ENCODE results near the gene RFX2. TPM values are rescaled to one million over a fixed set of nuclear protein-coding genes. Genes with fewer than 3 reads are reported as not detected.
A peak's percentile ranks its signal among the peaks of the same experiment; 100 is the strongest.

RFX2 gene
- total and polyA plus RNA-seq, 4 donors = 13.1 to 54.2 (median 20.0) TPM

DNA sequence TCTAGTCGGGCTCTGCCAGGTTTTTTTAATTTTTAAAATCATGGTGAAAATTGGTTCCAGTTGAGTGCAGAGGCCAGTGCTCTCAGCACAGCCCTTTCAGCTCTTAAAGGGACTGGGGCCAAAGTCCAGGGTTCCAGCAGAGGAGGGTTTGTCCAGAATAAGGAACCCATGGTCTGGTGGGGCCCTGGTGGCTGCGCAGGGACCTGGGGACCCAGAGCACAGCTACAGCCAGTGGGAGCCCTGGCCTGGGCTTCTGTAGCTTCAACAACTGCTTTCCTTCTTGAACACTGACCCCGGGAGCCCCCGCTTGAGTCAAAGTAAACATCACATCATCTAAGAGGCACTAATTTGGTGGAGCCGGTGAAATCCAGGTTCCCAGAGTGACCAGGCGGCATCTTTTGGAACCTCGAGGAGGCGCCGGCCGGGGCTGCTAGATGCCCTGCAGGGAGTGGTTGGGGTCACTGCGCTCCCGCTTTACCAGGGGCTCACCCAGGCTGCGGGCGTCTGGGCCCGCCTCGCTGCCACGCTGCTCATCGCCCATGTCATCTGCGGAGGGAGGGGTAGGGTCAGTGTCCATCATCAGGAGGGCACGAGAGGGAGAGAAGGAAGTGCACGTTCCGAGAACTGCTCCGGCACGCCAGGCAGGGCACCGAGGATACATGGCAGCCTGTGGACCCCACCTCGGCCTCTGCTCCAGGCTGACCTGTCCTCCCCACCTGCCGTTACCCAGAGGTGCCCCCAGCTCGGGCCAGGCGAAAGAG, 115.7 kb downstream of the RFX2 start:
- 91 to 94% methylated on average over 29 of the region's 29 CpGs for WGBS, 2 donors
- DNase-seq (no peak), ATAC-seq (ENCODE audit: insufficient read depth, low FRiP score) (no peak)
- H3K27me3 ChIP-seq (ENCODE audit: control insufficient read depth in 3 of 3, insufficient read depth in 3 of 3, low read length in 2 of 3) = no peaks in the 10 kb centered on the region
- H3K36me3 ChIP-seq (ENCODE audit: control insufficient read depth in 4 of 4, insufficient read depth in 4 of 4, low read length in 4 of 4) = peaks cover 0 to 20% (median 8%) of the 10 kb centered on the region in 4 donors
- peaks cover 0 to 20% (median 10%) of the 10 kb centered on the region in 5 donors for H3K4me1 ChIP-seq (ENCODE audit: control insufficient read depth in 5 of 5, insufficient read depth in 5 of 5, low read length in 5 of 5)
- H3K27ac ChIP-seq (ENCODE audit: low read depth in 1 of 2, low read length in 1 of 2) = peak overlapping the region in 1 of 2 donors; percentile 61
- no peak overlapping the region for H3K4me3 ChIP-seq
- no peak overlapping the region for H3K9ac ChIP-seq (ENCODE audit: insufficient read depth in 1 of 2, low read length in 2 of 2)
- no peak for TF ChIP-seq CTCF (IDR thresholded peaks at IDR 0.05; ENCODE audit: control extremely low read depth, extremely low read depth)
- no peaks in the 10 kb centered on the region for H3K9me3 ChIP-seq (ENCODE audit: control insufficient read depth in 4 of 4, insufficient read depth in 3 of 4, low read length in 3 of 4)

DNA sequence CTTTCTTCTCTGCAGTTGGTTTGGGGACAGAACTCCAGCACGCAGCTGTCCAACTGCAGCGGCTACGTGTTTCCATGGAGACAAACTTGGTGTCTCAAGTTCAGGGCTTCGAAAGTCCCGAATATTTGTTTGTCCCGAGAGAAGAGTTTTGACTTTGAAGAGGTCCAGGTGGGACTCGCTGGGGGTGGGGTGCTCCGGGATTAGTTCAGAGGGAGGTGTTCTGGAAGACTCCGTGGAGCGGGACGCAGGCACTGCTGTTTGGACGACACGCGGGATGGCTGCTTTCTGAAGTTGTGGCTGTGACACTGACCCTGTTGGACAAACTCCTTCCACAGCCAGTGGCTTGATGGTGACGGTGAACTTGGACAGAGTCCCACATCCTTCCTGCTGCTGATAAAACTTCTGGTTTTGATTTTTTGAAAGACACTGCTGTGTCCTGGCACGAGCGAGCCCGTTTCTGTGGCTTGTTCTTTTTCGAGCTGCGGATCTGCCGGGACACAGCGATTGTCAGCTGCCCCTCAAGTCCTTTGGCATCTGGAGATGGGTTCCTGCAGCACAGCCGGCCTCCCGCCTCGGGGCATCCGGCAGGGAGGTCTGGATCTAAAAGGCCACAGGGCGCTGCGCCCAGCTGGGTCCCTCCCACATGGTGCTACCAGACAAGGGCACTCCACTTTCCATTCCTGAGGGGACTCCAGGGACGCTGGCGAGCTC, 116.5 kb downstream of the RFX2 start:
- Histone ChIP-seq H3K36me3 (ENCODE audit: control insufficient read depth in 4 of 4, insufficient read depth in 4 of 4, low read length in 4 of 4) (peaks cover 0 to 20% (median 4%) of the 10 kb centered on the region in 4 donors), H3K27ac (ENCODE audit: low read depth in 1 of 2, low read length in 1 of 2) (peak overlapping the region in 1 of 2 donors; percentile 61), H3K4me3 (no peak overlapping the region), H3K4me1 (ENCODE audit: control insufficient read depth in 5 of 5, insufficient read depth in 5 of 5, low read length in 5 of 5) (peaks cover 0 to 20% (median 10%) of the 10 kb centered on the region in 5 donors), H3K9ac (ENCODE audit: insufficient read depth in 1 of 2, low read length in 2 of 2) (peak overlapping the region in 1 of 2 donors; percentile 52), H3K27me3 (ENCODE audit: control insufficient read depth in 3 of 3, insufficient read depth in 3 of 3, low read length in 2 of 3) (no peaks in the 10 kb centered on the region), H3K9me3 (ENCODE audit: control insufficient read depth in 4 of 4, insufficient read depth in 3 of 4, low read length in 3 of 4) (no peaks in the 10 kb centered on the region)
- DNase-seq (peak; percentile 76 to 88 (median 87)), ATAC-seq (ENCODE audit: insufficient read depth, low FRiP score) (no peak)
- TF ChIP-seq CTCF (IDR thresholded peaks at IDR 0.05; ENCODE audit: control extremely low read depth, extremely low read depth) = no peak
- 33 to 57% methylated on average over 30 of the region's 30 CpGs for WGBS, 2 donors

DNA sequence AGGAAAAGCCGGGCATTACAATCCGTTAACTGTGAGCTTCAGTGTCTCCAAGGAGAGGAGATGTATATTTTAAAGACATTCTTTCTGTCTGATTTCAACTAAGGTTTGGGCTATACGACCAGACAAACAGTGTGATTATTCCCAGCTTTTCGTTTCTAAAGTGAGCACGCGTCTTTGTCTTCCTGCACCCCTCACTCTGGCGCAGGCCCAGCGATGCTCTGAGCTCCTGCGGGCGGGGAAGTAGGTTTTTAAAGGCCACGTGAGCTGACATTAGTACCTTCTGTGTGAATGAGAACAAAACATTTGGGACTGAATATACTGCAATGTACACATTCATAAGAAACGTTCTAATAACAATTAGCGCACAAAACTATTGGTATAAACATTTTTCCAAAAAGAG, 117.1 kb downstream of the RFX2 start:
- Histone ChIP-seq H3K27me3 (ENCODE audit: control insufficient read depth in 3 of 3, insufficient read depth in 3 of 3, low read length in 2 of 3) (no peaks in the 10 kb centered on the region), H3K9ac (ENCODE audit: insufficient read depth in 1 of 2, low read length in 2 of 2) (peak overlapping the region in 1 of 2 donors; percentile 55), H3K4me1 (ENCODE audit: control insufficient read depth in 5 of 5, insufficient read depth in 5 of 5, low read length in 5 of 5) (peaks cover 0 to 20% (median 10%) of the 10 kb centered on the region in 5 donors), H3K36me3 (ENCODE audit: control insufficient read depth in 4 of 4, insufficient read depth in 4 of 4, low read length in 4 of 4) (peaks cover 0 to 20% (median 4%) of the 10 kb centered on the region in 4 donors), H3K27ac (ENCODE audit: low read depth in 1 of 2, low read length in 1 of 2) (peak overlapping the region in 1 of 2 donors; percentile 9), H3K9me3 (ENCODE audit: control insufficient read depth in 4 of 4, insufficient read depth in 3 of 4, low read length in 3 of 4) (no peaks in the 10 kb centered on the region), H3K4me3 (no peak overlapping the region)
- DNase-seq (peak in 1 of 3 donors; percentile 49), ATAC-seq (ENCODE audit: insufficient read depth, low FRiP score) (no peak)
- 65 to 71% methylated on average over 13 of the region's 13 CpGs for WGBS, 2 donors
- no peak for TF ChIP-seq CTCF (IDR thresholded peaks at IDR 0.05; ENCODE audit: control extremely low read depth, extremely low read depth)
